UCSD-AML1 (cell line): Measurements from ENCODE around the gene ZNF330.

Experiments used
- DNase-seq: peaks from one replicate; lab custom pipeline; 2025; ENCODE audit not compliant: unreplicated experiment; lab: John Stamatoyannopoulos, UW

Gene ZNF330

DNA sequence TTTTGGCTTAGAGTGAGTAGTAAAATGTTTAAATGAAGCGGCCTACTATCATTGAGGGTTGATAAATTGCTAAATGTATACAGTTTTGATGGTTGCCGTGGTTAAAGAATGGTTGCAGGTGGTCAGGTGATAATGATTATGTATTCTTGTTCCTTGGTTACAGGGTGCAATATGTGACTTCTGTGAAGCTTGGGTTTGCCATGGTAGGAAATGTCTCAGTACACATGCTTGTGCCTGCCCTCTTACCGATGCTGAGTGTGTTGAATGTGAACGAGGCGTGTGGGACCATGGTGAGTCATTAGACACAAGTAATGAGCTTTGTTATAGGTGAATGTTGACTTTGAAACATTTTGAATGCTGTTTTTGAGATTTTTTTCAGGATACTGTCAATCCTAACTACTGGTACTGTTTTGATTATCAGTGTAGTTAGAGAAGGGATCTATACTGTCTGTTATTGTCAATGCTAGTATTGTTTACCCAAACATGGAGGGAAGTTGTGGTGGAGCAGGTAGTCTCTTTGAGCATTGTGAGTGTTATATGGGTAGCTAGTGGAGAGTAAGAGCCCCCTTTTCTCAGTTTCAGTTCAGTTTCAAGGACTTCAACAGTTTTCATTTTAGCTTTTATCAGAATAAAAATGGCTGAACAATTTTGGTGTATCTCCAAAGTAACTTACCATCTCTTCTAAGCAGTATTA is 8.9 kb downstream of the ZNF330 start:
- DNase-seq: no peak

DNA sequence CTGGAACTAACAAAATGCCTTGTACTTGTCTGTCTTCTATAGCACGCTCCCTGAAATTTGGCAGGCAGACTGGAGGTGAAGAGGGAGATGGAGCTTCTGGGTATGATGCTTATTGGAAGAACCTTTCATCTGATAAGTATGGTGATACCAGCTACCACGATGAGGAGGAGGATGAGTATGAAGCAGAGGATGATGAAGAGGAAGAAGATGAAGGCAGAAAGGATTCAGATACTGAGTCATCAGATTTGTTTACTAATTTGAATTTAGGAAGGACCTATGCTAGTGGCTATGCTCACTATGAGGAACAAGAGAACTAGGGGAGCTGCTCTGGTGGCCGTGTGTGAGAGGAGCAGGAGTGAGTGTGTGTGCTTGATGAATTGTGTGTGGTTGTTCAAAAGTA is 13.0 kb downstream of the ZNF330 start:
- DNase-seq: no peak

DNA sequence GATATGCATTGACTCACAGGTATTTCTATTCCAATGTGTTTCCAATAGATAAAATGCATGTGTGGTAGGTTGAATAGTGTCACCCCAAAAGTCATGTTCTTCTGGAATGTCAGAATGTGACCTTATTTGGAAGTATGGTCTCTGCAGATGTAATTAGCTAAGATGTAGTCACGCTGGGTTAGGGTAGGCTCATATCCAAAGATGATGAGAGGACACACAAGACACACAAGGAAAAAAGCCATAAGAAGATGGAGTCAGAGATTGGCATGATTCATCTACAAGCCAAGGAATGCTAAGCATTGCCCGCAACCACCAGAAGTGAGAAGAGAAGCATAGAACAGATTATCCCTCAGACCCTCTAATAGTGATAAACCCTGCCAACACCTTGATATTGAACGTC is 17.5 kb downstream of the ZNF330 start:
- no peak for DNase-seq

DNA sequence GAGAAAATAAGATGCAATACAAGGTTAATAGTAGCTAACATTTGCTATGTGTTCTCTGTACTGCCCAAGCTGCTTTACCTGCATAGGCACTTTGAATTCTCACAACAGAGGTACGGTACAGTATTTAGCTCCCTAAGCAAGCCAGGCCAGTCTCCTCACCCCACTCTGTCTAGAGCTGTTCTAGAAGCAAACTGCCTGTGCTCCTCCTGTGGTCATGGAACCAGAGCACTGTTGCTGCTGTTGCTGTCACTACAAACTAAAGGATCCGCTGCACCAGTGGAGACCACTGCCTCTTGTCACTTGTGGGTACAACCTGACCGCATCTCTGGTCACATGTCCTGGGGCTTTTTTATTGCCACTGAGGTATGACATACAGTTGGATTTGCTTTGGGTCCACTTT is 19.6 kb downstream of the ZNF330 start:
- no peak for DNase-seq

DNA sequence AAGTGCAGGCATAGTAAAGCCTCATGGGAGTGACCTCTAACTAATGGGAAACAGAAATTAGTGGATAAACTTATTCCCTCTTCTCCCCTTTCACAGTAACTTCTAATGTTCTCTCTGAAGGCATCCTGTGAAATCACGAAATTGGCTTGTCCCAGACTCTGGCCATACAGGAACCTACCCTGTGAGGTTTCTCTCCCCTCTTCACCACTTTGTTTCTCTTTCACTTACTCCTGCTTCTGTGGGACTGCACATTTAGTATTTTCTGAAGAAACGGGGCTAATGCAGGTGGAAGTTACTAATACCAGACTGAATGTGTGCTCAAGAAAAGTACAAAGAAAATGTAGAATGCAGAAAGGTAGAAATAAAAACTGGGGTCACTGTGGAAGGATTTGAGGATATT is 20.0 kb downstream of the ZNF330 start:
- DNase-seq: no peak

DNA sequence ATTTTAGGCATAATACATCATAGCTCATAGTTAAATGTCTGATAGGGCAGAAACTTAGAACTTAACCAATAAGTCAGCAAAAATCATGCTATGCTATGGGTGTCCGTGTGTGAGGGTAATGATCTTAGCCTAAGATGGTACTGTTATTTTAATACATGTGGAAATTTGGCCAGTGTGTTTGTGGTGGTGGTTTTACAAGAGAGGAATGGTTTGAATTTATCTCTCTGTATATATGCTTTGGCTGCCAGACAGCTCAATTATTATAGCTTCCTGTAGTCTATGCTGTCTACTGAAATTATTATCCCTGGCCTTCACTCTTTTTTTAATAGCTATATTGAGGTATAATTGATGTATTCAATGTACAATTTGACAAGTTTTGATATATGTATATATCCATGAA is 21.3 kb downstream of the ZNF330 start:
- no peak for DNase-seq

DNA sequence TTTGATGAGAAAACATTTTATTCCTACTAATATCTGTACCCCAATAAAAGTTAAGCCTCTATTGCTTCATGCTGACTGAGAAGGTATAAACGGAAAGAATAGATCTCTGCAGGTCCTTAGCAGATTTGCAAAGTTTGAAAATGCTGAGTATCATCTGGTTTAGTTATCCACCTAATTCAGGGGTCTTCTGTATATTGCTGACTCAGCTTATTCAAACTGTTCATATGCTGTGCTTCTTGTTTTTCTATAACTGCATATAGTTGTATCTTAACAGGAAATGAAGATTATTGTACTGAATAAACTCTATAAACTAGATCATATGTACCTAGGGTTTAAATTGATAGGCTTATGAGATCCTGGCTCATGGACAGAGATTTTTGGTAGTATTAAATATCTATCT is 23.7 kb downstream of the ZNF330 start:
- no peak for DNase-seq

DNA sequence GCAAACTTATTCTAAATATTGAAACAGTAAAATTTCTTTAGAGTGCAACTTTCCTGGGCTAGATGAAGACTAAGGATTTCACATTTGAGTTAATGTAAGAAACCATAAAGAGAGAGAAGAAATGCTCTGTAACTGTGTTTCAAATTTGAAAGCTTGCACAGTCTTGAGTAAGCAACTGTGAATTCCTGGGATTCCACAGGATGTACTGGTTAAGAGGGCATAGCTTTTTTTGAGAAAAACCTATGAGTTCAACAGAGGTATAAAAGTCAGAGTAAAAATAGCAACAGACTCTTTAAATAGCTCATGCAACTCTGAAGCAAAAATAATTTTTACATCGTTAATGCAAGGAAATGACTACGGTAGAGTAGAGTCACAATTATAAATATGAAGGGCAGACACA is 25.5 kb downstream of the ZNF330 start:
- no peak for DNase-seq

DNA sequence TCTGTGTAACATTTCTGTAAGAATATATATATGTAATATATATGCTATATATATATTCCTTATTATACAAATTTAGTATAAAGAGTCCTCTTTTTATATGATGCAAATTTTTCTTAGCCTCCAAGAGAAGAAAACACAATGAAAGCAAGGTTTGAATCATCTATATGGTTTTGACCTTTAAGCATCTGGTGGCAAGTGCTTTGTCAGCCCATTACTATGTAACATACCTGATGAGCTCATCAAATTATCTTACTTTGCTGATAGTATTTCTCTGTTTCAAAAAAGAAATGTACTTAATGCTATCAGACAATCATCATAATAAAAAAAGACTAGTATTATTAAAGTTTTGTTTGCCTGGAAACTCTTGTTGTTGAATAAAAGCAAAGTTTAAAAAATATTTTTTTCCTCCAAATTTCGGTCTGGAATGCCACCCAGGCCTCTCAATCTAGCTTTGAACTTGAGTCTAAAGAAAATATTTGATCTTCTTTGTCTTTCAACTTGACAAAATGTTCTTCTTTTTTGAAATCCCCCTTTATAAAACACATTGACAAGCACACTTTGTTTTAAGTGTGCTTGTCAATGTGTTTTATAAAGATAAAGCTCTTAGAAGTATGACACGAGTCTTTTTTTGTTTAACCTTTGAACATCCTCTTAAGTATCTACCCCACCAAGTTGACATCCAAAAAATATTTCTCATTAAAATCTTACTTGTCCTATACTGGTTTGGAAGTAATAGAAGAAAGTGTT is 26.2 kb downstream of the ZNF330 start:
- no peak for DNase-seq

DNA sequence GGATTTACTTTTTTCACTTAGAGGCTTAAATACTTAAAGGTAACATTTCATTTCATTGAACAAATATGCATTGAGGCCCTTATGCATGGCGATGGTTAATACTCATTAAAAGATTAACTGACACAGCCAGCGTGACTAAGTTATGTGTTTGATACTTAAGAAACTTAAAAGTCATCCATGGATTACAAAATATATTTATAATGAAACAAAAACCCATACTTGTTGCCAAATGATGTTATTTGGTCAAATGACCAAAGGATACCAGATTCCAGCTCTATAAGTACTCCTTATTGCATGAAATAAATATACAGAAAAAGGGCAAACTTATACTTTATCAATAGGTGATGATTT is 26.7 kb downstream of the ZNF330 start:
- no peak for DNase-seq

DNA sequence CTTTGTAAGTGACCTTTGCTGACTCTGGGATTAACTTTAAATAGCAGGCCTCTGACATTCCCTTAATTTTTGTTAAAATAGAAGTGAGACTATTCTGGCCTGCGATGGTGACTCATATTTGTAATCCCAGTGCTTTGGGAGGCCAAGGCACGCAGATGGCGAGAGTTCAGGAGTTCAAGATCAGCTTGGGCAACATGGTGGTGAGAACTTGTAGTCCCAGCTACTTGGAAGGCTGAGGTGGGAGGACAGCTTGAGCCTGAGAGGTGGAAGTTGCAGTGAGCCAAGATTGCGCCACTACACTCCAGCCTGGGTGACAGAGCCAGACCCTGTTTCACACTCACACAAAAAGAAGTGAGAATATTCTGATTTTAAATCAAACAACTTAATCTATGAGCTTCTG is 27.3 kb downstream of the ZNF330 start:
- DNase-seq: no peak

DNA sequence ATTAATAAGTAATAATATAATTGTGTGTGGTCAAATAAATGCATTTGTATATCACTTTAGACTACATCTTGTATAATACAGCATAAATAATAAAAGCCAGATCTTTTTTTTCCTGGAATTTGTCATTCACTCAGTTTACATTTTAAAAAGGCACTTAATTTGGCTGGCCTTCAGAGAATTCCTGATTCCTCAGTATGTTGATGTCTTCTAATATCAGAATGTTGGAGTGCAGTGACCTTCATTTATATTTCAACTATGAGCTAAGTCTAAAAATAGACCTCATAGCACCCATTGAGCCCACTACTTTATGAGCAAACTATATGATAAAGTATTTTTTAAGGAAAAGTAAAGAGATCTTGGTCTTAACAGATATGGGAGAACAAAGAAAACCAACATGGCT is 27.8 kb downstream of the ZNF330 start:
- DNase-seq: no peak

DNA sequence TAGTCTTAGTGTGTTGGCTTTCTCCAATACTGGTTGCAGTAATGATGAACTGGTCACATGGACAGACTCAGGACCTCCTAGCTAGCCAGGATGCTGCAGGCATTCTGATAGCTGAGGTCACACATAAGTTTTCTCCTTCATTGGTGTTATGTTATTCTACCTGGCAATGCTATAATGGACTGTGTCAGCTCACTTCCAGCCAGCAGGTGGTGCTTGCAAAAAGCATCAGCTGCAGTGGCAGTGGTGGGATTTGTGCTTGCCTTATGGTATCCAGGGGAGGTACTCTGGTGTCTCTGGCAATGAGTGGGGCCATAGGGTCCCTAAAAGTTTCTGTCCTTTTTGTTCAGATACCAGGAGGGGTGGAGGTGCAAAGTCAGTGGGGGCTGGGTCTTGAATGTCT is 33.6 kb downstream of the ZNF330 start:
- DNase-seq: no peak

DNA sequence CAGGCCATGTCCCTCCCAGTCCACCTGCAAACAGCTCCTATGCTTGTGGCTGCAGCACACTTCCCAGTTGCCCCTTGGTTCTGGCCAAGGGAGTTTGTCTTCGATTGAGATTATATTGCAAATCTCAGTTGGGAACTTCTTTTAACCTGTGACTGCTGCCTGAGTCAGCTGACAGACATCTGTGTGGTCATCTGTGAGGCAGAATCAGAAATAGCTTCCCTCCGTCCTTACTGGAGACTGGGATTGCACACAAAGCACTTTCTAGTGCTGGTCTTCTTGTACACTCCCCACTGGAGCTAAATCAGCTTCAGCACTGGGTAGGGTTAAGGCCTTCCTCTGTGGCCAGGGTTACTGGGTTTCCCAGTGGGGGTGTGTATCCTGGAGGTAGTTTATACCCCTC is 34.3 kb downstream of the ZNF330 start:
- no peak for DNase-seq

DNA sequence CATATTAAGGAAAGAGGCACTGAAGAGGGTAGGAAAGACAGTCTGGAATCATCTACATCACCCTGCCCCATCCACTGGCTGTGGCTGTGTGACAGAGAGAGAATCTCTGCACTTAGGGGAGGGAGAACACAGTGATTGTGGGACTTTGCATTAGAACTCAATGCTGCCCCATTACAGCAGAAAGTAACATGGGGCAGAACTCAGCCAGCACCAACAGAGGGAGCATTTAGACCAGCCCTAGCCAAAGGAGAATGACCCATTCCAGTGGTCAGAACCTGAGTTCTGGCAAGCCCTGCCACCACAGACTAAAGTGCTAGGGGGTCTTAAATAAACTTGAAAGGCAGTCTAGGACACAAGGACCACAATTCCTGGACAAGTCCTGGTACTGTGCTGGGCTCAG is 37.9 kb downstream of the ZNF330 start:
- no peak for DNase-seq

DNA sequence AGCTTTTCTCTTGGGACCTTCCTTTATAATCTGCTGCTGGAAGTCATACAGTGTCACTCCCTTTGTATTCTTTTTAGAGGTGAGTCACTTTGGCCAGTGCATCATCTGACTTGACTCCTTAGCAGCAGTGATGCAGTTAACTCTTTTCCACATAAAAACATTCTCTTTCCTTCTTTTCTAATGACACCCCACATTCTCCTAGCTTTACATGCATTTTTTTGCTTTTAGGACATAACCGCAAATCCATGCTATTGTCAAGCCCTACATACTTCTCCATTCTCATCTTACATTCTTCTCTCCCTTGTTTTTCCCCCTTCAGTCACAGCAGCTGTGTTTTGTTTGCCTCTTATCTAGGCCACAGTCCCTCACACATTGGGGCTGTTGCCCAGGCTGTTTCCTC is 55.1 kb downstream of the ZNF330 start:
- no peak for DNase-seq

DNA sequence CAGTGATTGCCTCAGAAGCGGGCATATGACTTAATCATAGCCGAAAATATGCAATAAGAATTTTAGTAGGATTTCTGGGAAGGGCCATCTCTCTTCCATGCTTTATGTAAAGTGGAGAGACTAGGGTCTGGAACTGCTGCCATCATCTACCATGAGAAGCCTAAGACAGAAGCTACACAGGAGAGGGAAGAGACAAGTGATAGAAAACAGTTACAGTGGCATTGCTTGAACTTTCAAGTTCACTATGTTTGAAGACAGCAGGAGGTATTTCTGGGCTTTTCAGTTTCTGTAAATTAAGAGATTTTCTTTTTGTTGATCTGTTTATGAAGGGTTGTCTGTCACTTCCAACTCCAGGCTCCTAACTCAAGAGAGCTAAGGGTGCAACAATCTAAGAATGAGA is 62.5 kb downstream of the ZNF330 start:
- no peak for DNase-seq

DNA sequence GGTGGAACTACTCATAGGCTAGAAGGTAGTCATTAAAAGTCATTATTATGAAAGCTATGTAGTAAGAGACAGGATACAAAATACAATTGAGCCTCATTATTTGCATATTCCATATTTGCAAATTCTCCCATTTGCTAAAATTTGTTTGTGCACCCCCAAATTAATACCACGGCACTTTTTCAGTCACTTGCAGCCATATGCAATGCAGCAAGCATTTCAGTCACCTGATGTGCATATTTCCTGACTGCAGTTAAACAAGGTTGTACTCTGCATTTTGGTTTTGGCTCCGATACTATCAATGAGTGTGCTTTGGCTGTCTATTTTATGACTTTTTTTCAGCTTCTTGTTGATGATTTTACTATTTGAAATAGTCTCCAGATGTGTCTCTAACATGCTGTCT is 62.9 kb downstream of the ZNF330 start:
- no peak for DNase-seq
